H4 (cell line): ENCODE results near the gene PDLIM5. TPM values are rescaled to one million over a fixed set of nuclear protein-coding genes. Genes with fewer than 3 reads are reported as not detected.
"Not testable (repeated sequence)": the region's sequence is repeated elsewhere in the genome, so short reads cannot be mapped to it uniquely, and the experiment has no call there.

ENCODE experiments used
- DNase-seq: peaks from one replicate; pipeline ENCODE4 v3.0.0-alpha.2; 2015; ENCODE audit warnings: low spot score
- total RNA-seq: library from RNA; depleted of rRNA; stranded (reverse); fragments of >200 nt; shearing (Covaris generic); gene quantifications from 2 replicates; pipeline ENCODE4 v1.2.3, GENCODE V29; 2014

Gene PDLIM5
- total RNA-seq, 1 experiment from 2014 or later: 34.7 TPM

DNA sequence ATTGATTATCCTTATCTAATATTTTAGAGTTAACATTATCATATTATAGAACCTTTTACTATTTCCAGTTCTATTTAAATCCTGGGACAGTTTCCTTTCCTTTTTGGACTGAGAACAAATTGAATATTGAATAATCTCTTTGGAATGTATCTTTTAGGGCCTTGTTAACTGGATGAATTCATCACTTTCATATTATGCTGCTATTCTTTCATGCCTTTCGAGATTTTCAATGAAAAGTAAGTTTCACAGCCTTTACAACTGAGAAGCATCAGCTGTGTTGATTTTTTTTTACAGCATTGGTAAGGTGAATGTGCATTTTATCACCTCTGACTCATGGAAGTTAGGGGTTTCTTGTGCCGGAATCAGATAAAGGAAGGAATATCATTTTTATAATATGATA lies 39.6 kb downstream of the PDLIM5 start:
- no peak for DNase-seq

- DNase-seq: no peak
These were observed 43.7 kb downstream of the PDLIM5 start for GRCh38 chr4:94495408-94495807.

DNA sequence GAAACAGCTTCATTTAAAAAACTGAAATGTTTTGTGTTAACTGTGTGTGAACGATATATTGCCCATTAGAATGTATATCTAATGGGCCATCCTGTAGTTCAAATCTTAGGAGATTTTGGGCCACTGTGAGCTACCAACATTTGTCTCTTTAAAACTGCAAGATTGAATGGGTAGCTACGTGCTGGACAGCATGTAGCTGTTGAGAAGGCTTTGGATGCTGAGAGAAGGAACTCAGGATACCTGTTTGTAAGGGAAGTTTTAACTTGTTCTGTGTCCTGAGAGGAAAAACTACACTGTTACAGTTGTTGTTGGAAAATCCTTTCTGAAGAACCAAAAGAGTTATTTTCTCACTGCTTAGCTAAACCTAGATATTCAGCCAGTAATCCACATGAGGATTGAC lies 45.9 kb downstream of the PDLIM5 start:
- no peak for DNase-seq

- DNase-seq: no peak
These were observed 46.8 kb downstream of the PDLIM5 start for GRCh38 chr4:94498502-94498901.

DNA sequence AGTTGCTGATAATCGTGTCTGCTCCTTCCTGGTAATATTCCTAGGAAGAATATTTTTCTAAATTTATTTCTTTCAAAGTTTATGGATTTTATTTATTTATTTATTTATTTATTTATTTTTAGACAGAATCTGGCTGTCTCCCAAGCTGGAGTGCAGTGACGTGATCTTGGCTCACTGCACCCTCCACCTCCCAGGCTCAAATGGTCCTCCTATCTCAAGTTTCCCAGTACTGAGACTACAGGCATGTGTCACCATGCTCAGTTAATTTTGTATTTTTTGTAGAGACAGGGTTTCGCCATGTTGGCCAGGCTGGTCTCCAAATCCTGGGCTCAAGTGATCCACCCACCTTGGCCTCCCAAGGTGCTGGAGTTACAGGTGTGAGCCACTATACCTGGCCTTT lies 48.9 kb downstream of the PDLIM5 start:
- no peak for DNase-seq

DNA sequence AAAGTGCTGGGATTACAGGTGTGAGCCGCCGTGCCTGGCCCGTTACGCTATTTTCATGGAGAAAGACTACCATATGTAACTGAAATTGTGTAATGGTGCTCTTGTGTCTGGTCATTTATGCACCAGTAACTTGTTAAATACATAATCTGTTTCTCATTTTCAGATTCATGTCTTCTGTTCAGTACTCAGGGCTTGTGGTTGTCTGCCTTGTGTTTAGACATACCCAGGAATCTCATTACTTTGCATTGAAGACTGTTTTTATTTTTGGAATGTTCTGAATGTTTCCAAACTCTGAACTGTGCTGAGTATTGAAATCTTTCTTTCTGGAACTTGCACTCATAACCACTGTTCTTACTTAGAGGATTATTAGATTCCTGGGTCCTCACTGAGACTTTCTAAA lies 52.8 kb downstream of the PDLIM5 start:
- DNase-seq: no peak

GRCh38 chr4:94506822-94507221 lies 55.1 kb downstream of the PDLIM5 start:
- no peak for DNase-seq

- no peak for DNase-seq
These were observed 55.5 kb downstream of the PDLIM5 start for GRCh38 chr4:94507281-94507680.

- DNase-seq: peak; percentile 54
These were observed 56.0 kb downstream of the PDLIM5 start for GRCh38 chr4:94507708-94508107.

- no peak for DNase-seq
These were observed 56.6 kb downstream of the PDLIM5 start for GRCh38 chr4:94508296-94508695.

DNA sequence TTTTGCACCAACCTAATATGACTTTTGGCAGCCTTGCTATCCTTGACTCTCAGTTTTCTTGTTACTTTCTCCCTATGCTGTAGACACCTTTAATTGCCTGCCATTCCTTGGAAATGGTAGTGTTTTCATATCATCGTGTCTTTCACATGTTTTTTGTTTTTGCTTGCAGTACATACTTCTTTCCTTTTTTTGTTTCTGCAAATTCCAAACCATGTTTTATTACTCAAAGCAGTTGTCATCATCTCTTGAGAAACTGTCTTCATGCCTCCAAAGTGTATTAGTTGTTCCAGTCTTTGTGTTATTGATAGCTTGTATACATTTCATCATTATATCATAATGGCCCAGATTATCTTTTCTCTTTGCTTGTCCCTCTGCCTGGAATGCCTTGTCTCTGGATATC lies 57.1 kb downstream of the PDLIM5 start:
- no peak for DNase-seq

- no peak for DNase-seq
These were observed 59.8 kb downstream of the PDLIM5 start for GRCh38 chr4:94511591-94511990.

DNA sequence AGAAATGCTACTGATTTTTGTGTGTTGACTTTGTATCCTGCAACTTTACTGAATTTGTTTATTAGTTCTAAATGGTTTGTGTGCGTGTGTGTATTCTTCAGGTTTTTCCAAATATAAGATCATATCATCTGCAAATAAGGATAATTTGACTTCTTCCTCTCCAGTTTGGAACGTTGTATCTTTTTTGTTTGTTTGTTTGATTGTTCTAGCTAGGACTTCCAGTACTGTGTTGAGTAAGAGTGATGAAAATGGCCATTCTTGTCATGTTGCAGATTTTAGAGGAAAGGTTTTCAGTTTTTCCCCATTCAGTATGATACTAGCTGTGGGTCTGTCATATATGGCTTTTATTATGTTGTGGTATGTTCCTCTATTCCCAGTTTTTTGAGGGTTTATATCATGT lies 61.8 kb downstream of the PDLIM5 start:
- DNase-seq: not testable (repeated sequence)

DNA sequence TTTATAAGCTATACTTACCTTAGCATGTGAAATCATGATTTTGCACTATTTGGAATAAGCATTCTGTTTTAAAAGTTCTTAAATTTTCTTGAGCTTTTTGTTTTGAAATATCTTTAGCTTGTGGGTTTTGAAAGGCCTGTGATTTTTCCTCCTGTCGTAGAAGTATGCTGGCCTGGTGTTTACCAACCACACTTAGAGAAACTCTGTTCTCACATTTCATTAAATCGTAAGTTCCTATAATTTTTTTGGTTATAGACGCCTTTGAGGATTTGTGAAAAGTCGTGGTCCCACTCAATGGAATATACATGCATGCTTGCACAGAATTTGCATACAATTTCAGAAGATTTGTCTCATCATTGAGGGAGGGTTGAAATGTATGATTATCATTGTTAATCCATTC lies 63.6 kb downstream of the PDLIM5 start:
- no peak for DNase-seq

DNA sequence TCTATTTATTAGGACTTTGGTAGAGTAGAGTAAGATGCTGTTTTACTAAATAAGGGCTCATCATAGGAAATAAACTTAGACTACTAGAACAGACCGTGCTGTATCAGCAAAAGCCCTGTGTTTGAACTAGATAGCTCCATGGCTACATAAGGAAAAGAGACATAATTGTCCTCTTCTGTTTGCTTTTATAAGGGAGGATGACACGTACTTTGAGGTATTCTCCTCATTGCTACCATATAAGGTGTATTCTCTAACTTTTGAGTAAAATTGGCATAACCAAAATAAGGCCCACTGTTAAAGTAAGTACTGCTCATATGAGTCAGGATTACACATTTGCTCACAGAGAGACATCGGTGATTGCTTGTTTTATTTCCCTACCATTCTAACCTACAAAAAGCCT lies 64.3 kb downstream of the PDLIM5 start:
- DNase-seq: peak; percentile 30

DNA sequence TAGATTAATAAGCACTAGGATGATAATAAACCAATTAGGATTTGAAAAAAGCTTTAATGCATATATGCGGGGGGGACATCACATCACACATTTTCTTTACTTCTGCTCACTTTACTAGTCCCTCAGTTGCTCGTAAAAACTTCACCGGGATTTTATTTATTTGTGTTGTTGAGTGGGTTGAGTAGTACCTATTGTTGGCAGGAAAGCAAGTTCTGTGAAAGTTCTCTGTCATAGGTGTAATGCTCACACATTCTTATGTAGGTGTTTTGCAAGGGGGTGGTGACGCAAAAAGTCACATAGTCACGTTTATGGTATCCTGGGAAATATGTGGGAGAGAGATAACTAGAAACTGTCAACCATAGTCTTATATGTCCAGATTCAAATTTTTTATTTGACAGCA lies 65.3 kb downstream of the PDLIM5 start:
- peak; percentile 14 for DNase-seq

DNA sequence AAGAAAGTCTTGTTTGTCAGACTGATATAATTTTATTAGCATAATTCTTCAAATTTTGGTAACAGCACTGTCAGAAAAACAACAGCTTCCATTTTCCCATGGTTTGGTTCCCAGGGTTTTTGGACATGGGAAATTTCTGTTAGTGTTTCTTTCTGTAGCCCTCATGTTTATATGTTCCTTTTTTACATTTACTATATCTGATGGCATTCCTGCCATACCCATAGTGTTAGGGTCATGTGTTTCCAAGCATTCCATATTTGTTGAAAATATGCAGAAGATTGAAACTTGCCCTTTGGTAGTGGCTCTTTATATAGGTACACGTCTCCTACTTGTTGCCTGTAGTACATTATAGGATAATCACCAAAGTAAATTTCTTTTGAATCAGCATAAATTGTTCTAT lies 65.8 kb downstream of the PDLIM5 start:
- DNase-seq: no peak

GRCh38 chr4:94519019-94519418 lies 67.3 kb downstream of the PDLIM5 start:
- no peak for DNase-seq

DNA sequence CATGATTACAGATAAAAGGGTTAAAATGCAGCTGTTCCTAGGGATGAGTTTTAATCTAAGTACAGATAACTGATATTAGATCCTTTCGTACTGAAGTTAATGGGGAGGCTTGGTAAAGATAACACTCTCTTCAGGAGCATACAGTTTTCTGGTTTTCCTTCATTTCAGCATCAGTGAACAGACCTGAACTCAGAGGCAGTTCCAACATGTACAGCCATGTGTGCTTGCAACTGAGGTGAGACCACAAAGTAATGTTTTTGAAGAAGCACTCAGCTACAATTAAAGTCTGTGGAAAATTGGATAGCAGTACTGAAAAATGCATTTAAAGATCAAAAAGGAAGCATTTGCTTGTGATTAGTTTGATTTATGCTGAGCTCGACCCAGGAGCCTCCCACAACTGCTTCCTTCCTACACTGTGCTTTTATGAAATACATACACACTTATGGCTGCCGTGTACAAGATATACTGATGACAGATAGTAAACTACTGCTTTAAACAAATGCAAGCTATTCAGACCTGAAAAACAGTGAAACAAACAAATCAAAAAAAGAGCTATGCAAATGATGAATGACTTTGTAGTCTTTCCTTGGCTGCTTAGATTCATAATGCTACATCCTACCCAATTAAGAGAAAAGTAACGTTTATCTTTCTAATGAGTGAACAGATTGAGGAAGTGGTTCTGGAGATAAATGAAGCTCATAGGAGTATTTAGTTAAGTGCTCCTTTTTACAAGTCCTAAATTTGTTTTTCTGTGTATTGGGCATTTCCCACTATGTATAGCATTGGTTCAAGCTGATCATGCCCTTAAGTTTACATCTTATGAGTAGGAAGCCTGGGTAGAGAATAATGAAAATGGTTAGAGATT lies 68.4 kb downstream of the PDLIM5 start:
- no peak for DNase-seq

GRCh38 chr4:94523033-94523580 lies 71.4 kb downstream of the PDLIM5 start:
- no peak for DNase-seq

DNA sequence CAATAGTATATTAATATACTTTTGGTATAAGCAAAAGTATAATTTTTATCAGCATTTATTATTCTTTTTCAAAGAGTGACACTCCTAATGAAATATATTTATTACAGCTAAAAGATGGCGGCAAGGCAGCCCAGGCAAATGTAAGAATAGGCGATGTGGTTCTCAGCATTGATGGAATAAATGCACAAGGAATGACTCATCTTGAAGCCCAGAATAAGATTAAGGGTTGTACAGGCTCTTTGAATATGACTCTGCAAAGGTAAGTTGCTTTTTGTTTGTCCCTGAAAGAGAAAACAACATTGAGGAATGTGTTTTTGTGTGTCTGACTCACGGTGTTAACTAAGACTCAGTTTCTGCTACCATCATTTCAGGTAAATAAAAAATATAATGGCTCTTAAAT lies 71.9 kb downstream of the PDLIM5 start:
- peak; percentile 76 for DNase-seq

DNA sequence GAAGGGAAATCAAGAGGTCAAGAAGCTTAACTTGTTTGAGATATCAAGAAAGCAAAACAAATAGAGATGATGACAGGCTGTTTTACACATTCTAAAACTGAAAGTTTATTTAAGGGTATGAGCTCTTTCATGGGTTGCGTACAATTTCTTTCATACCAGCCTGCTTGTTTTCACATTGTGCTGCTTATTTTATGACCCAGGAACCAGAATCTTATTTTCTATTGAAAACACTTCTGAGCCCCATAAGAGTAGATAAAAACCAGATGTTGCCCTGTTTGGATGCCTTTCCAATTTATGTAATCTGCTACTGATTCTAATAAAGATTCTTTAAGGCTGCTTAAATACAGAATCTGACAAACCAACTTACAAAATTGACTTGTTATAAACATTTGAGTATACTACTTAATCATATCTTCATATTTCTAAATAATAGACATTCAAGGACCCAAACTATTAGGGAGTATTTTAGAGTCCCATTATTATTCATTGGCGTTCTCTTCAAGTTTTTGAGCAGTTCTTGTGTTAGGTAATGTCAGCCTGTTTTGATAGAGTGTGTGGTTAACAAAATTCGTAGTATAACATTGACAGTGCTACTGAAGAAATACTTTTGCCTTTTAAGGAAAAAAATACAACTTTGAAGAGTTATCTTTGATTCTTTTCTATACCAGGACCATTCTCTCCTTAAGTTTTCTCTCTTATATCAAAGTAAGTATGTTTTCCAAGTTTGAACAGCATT lies 74.4 kb downstream of the PDLIM5 start:
- DNase-seq: peak; percentile 15
